GM23338 (cell line): ENCODE data around the gene KLK2. TPM values are rescaled to one million over a fixed set of nuclear protein-coding genes. Genes with fewer than 3 reads are reported as not detected.

ENCODE experiments used
- ATAC-seq: fragments of 200-7000 bp; cut with Tn5 transposase; 3 replicates; pipeline ENCODE4 v1.9.1; 2020
- DNase-seq: peaks from one replicate; pipeline ENCODE4 v3.0.0-alpha.2; 2015; ENCODE audit warnings: low spot score
- H2AFZ ChIP-seq: fragments of 200-600 bp; sonication (generic); 2 replicates; pipeline ENCODE4 v1.8.0; 2016; ENCODE audit warnings: antibody characterized with exemption, mild to moderate bottlenecking, moderate library complexity
- H3F3A ChIP-seq: fragments of 200-600 bp; sonication (generic); replicated peaks from 2 replicates; pipeline ENCODE4 v1.8.0; 2017; ENCODE audit warnings: antibody characterized with exemption, mixed run types, low read depth
- H3K27ac ChIP-seq: fragments of 200-600 bp; sonication (generic); 2 replicates; pipeline ENCODE4 v1.6.1; 2016; ENCODE audit warnings: low read depth
- H3K27me3 ChIP-seq: fragments of 200-600 bp; sonication (generic); 2 replicates; pipeline ENCODE4 v1.8.0; 2016; ENCODE audit warnings: mild to moderate bottlenecking, mixed run types, moderate library complexity; ENCODE audit not compliant: insufficient read depth
- H3K36me3 ChIP-seq: fragments of 200-600 bp; sonication (generic); 2 replicates; pipeline ENCODE4 v1.8.0; 2016; ENCODE audit warnings: mild to moderate bottlenecking; ENCODE audit not compliant: insufficient read depth
- H3K4me1 ChIP-seq: fragments of 200-600 bp; sonication (generic); 2 replicates; pipeline ENCODE4 v1.8.0; 2016; ENCODE audit warnings: mild to moderate bottlenecking, moderate library complexity; ENCODE audit not compliant: insufficient read depth
- H3K4me2 ChIP-seq: fragments of 200-600 bp; sonication (generic); 2 replicates; pipeline ENCODE4 v1.7.1; 2017; ENCODE audit warnings: mixed run types
- H3K4me3 ChIP-seq: fragments of 200-600 bp; sonication (generic); 2 replicates; pipeline ENCODE4 v1.6.1; 2016; ENCODE audit warnings: mixed run types
- H3K79me2 ChIP-seq: fragments of 200-600 bp; sonication (generic); replicated peaks from 2 replicates; pipeline ENCODE4 v1.8.0; 2017; ENCODE audit warnings: mild to moderate bottlenecking; ENCODE audit not compliant: insufficient read depth
- H3K9me2 ChIP-seq: fragments of 200-600 bp; sonication (generic); 2 replicates; pipeline ENCODE4 v1.8.0; 2017; ENCODE audit not compliant: insufficient read depth
- H4K20me1 ChIP-seq: fragments of 200-600 bp; sonication (generic); replicated peaks from 2 replicates; pipeline ENCODE4 v1.8.0; 2017; ENCODE audit warnings: mild to moderate bottlenecking; ENCODE audit not compliant: insufficient read depth
- H3K27ac Mint-ChIP-seq: 2 replicates; pipeline ENCODE4 v1.8.0; 2020; ENCODE audit warnings: inconsistent platforms, mild to moderate bottlenecking, moderate library complexity, mixed read lengths
- H3K27me3 Mint-ChIP-seq: 3 replicates; pipeline ENCODE4 v1.8.0; 2022; ENCODE audit warnings: low read depth, mild to moderate bottlenecking, moderate library complexity, mixed read lengths, inconsistent platforms; ENCODE audit not compliant: insufficient read depth, poor library complexity
- H3K36me3 Mint-ChIP-seq: 3 replicates; pipeline ENCODE4 v1.8.0; 2021; ENCODE audit warnings: low read depth, mild to moderate bottlenecking, inconsistent platforms, moderate library complexity, mixed read lengths
- H3K4me1 Mint-ChIP-seq: 3 replicates; pipeline ENCODE4 v1.8.0; 2020; ENCODE audit warnings: mild to moderate bottlenecking, inconsistent platforms, mixed read lengths
- H3K4me3 Mint-ChIP-seq: 3 replicates; pipeline ENCODE4 v1.8.0; 2021; ENCODE audit warnings: moderate library complexity, mild to moderate bottlenecking, inconsistent platforms, mixed read lengths
- H3K9me3 Mint-ChIP-seq: 3 replicates; pipeline ENCODE4 v1.8.0; 2020; ENCODE audit warnings: moderate library complexity, mild to moderate bottlenecking, inconsistent platforms, mixed read lengths
- CREB1 ChIP-seq: fragments of 250-450 bp; sonication (Bioruptor Pico); IDR thresholded peaks from 2 replicates; pipeline ENCODE4 v1.5.0; 2020; ENCODE audit warnings: low read depth, mild to moderate bottlenecking, moderate library complexity
- CTCF ChIP-seq, 2 experiments: fragments of 200-600 bp in 1 of 2; sonication (generic) in 1 of 2; conservative IDR thresholded peaks; 2 replicates each; pipeline versions ENCODE4 v1.5.1 to v1.6.1; 2016 to 2017; ENCODE audit warnings: antibody characterized with exemption in 2 of 2, low read depth in 2 of 2, mild to moderate bottlenecking in 2 of 2, moderate library complexity in 1 of 2
- ETS1 ChIP-seq: IDR thresholded peaks from 2 replicates; pipeline ENCODE4 v1.6.1; 2016; ENCODE audit warnings: antibody characterized with exemption
- EZH2 ChIP-seq: fragments of 200-600 bp; sonication (generic); IDR thresholded peaks from one replicate; pipeline ENCODE4 v1.8.0; 2017; ENCODE audit warnings: antibody characterized with exemption, mild to moderate bottlenecking, low read depth; ENCODE audit not compliant: unreplicated experiment
- EZH2phosphoT487 ChIP-seq: fragments of 200-600 bp; sonication (generic); IDR thresholded peaks from one replicate; pipeline ENCODE4 v1.8.1; 2018; ENCODE audit warnings: antibody characterized with exemption; ENCODE audit not compliant: unreplicated experiment
- NANOG ChIP-seq: IDR thresholded peaks from 2 replicates; pipeline ENCODE4 v1.6.1; 2016; ENCODE audit warnings: antibody characterized with exemption, borderline replicate concordance
- POLR2AphosphoS5 ChIP-seq: IDR thresholded peaks from 2 replicates; pipeline ENCODE4 v1.6.1; 2016; ENCODE audit warnings: antibody characterized with exemption, low read depth
- REST ChIP-seq: IDR thresholded peaks from one replicate; pipeline ENCODE4 v1.6.1; 2018; ENCODE audit warnings: antibody characterized with exemption; ENCODE audit not compliant: unreplicated experiment
- STAT1 ChIP-seq: IDR thresholded peaks from one replicate; pipeline ENCODE4 v1.6.1; 2016; ENCODE audit warnings: antibody characterized with exemption; ENCODE audit not compliant: unreplicated experiment
- ZNF114 ChIP-seq: fragments of 250-450 bp; sonication (Bioruptor Pico); IDR thresholded peaks from 2 replicates; pipeline ENCODE4 v1.5.0; 2020; ENCODE audit warnings: mild to moderate bottlenecking, moderate library complexity
- ZNF331 ChIP-seq: fragments of 250-450 bp; sonication (Bioruptor Pico); IDR thresholded peaks from 2 replicates; pipeline ENCODE4 v1.5.0; 2020; ENCODE audit warnings: low read depth, mild to moderate bottlenecking, moderate library complexity
- ZNF462 ChIP-seq: fragments of 250-450 bp; sonication (Bioruptor Pico); IDR thresholded peaks from 2 replicates; pipeline ENCODE4 v1.5.0; 2020; ENCODE audit warnings: mild to moderate bottlenecking, moderate library complexity
- polyA plus RNA-seq: library from polyadenylated mRNA; unstranded; fragments of >200 nt; fragmentation: Nextera tagmentation; extraction: Ambion mirVana; gene quantifications from 2 replicates; pipeline ENCODE4 v1.2.1, GENCODE V29; 2016
- total RNA-seq: library from RNA; depleted of rRNA; stranded (reverse); fragments of >200 nt; shearing (Covaris generic); gene quantifications from 2 replicates; pipeline ENCODE4 v1.2.3, GENCODE V29; 2014

KLK2 gene
- total and polyA plus RNA-seq, 2 experiments from 2014 or later = 0.18 to 0.69 TPM

GRCh38 chr19:50896591-50897190 is 23.5 kb downstream of the KLK2 start (continued):
- TF ChIP-seq ZNF462 (no peak), STAT1 (no peak), ZNF331 (no peak), CREB1 (CRISPR knock-in tag) (no peak), ZNF114 (no peak), EZH2 (no peak)

GRCh38 chr19:50897191-50897607 is 24.0 kb downstream of the KLK2 start:
- H3K27ac Mint-ChIP-seq = no peak overlapping the region
- Histone ChIP-seq H3F3A (no peaks in the 10 kb centered on the region), H2AFZ (no peak overlapping the region), H3K27me3 (no peaks in the 10 kb centered on the region), H3K4me3 (no peak overlapping the region), H3K27ac (no peak overlapping the region), H4K20me1 (no peaks in the 10 kb centered on the region), H3K79me2 (no peaks in the 10 kb centered on the region), H3K9me2 (no peaks in the 10 kb centered on the region), H3K36me3 (no peaks in the 10 kb centered on the region), H3K4me2 (no peak overlapping the region), H3K4me1 (no peaks in the 10 kb centered on the region)
- peaks cover 24% of the 10 kb centered on the region for H3K36me3 Mint-ChIP-seq
- peaks cover 76% of the 10 kb centered on the region for H3K9me3 Mint-ChIP-seq
- H3K27me3 Mint-ChIP-seq = peaks cover 5% of the 10 kb centered on the region
- no peak for DNase-seq
- no peak for TF ChIP-seq REST
- TF ChIP-seq EZH2phosphoT487 = no peak
- no peak for TF ChIP-seq EZH2
- TF ChIP-seq STAT1 = no peak
- TF ChIP-seq CREB1 (CRISPR knock-in tag) = no peak
- no peak for TF ChIP-seq NANOG
- TF ChIP-seq POLR2AphosphoS5 = no peak
- TF ChIP-seq CTCF (conservative IDR thresholded peaks at IDR 0.05; ENCODE audit: low read depth in 2 of 2) = no peak
- no peak for TF ChIP-seq ETS1
- no peaks in the 10 kb centered on the region for H3K4me1 Mint-ChIP-seq
- ATAC-seq = no peak
- H3K4me3 Mint-ChIP-seq = no peak overlapping the region
